ENCODE results near the gene DYRK3. TPM values are rescaled to one million over a fixed set of nuclear protein-coding genes. Genes with fewer than 3 reads are reported as not detected.

DYRK3 gene
- total and polyA plus RNA-seq, 10 of the 15 experiments (the other 5 are each of a cell fraction or from before 2014, with no cell fraction given), result 1.6 to 12.9 (median 10.3) TPM

GRCh38 chr1:206586501-206587445 is 48.6 kb upstream of the DYRK3 start (continued):
- TF ChIP-seq MAX (IDR thresholded peaks at IDR 0.05; ENCODE audit: low read depth, low read length), result no peak
- no peak for TF ChIP-seq GATAD2B (conservative IDR thresholded peaks at IDR 0.05; ENCODE audit: low read depth)
- no peak for TF ChIP-seq YBX1 (IDR thresholded peaks at IDR 0.05)

- peaks cover 1% of the 10 kb centered on the region; the same call in 1 of the 2 replicates for H3K79me2 ChIP-seq (ENCODE audit: control insufficient read depth, insufficient read depth, low read length)
- H2AFZ ChIP-seq (ENCODE audit: control insufficient read depth, low read depth, low read length), result no peak overlapping the region
- DNase-seq (ENCODE audit: low read depth, low spot score) (no peak), FAIRE-seq (no peak), ATAC-seq (no peak)
- 98% methylated on average over 14 of the region's 14 CpGs for WGBS (ENCODE audit: insufficient coverage, insufficient replicate concordance, low lambda C conversion rate, missing lambda C conversion rate)
- H3K27me3 ChIP-seq (replicated peaks in 1 of 2; ENCODE audit: control insufficient read depth in 2 of 2, insufficient read depth in 2 of 2, low read length in 1 of 2), result no peaks in the 10 kb centered on the region
- H3K9me3 ChIP-seq (replicated peaks; ENCODE audit: control insufficient read depth, insufficient read depth, low read length), result no peaks in the 10 kb centered on the region
- TF ChIP-seq POLR2A (IDR thresholded peaks at IDR 0.05; ENCODE audit: low read depth, low read length) (peak; percentile 18; the same call in 1 of the 2 replicates), NRF1 (conservative IDR thresholded peaks at IDR 0.05; ENCODE audit: low read depth, low read length) (no peak)
- intact Hi-C loops (cut with micrococcal nuclease; ENCODE audit: unreplicated experiment), result no loop called here
- H3K9ac ChIP-seq (ENCODE audit: control insufficient read depth, insufficient read depth, low read length), result no peak overlapping the region
- no TSS peak for BruUV-seq (replicated peaks)
- ChIA-PET CTCF (interaction anchor here (0.6 to 15.7 kb wide), 9 partner anchors 24 to 128 kb away, joined by 3 to 440 read pairs (median 5); no protein-coding TSS in a partner anchor), POLR2A (interaction anchor here (1.2 to 1.6 kb wide), 3 partner anchors 10 to 72 kb away, joined by 3 to 6 read pairs (median 3); no protein-coding TSS in a partner anchor), SMC1A (ENCODE audit: uncharacterized antibody, unreplicated experiment) (interaction anchor here (0.8 to 15.4 kb wide), 5 partner anchors 8 to 43 kb away, joined by 3 to 476 read pairs (median 3); no protein-coding TSS in a partner anchor), RAD21 (ENCODE audit: unreplicated experiment) (interaction anchor here (0.8 to 2.3 kb wide), 4 partner anchors 43 to 109 kb away, joined by 3 to 9 read pairs (median 4); no protein-coding TSS in a partner anchor)
- no peak overlapping the region for H3K27ac ChIP-seq (ENCODE audit: control insufficient read depth, insufficient read depth)
- H3K4me2 ChIP-seq (ENCODE audit: control insufficient read depth, insufficient read depth), result no peak overlapping the region
- H3K4me3 ChIP-seq, result no peak overlapping the region
- in situ Hi-C loops (cut with MboI), result no loop called here
- peaks cover 6% of the 10 kb centered on the region; the same call in 1 of the 2 replicates for H3K4me1 ChIP-seq (ENCODE audit: control insufficient read depth, insufficient read depth, low read length)
- H3K36me3 ChIP-seq (ENCODE audit: control insufficient read depth in 2 of 2, insufficient read depth in 2 of 2, low read length in 1 of 2), result peaks cover 44 to 59% of the 10 kb centered on the region in 2 experiments
- H4K20me1 ChIP-seq (ENCODE audit: control insufficient read depth, insufficient read depth), result peaks cover 4% of the 10 kb centered on the region; the same call in 1 of the 2 replicates
Measured at GRCh38 chr1:206587904-206588303, 47.4 kb upstream of the DYRK3 start.
